Measurements from ENCODE around the gene HECW1.

Gene HECW1

GRCh38 chr7:43391518-43391917, 279.1 kb downstream of the HECW1 start:
- no peak for DNase-seq (ENCODE audit: extremely low spot score)
- CTCF ChIA-PET: no interaction called here
- POLR2A ChIA-PET: no interaction called here
- TF ChIP-seq SUZ12 (IDR thresholded peaks at IDR 0.05): no peak
- no peak for TF ChIP-seq SP1 (IDR thresholded peaks at IDR 0.05)
- TF ChIP-seq FOXM1 (IDR thresholded peaks at IDR 0.05; ENCODE audit: borderline replicate concordance): no peak

GRCh38 chr7:43392638-43393330, 280.3 kb downstream of the HECW1 start:
- POLR2A ChIA-PET: no interaction called here
- CTCF ChIA-PET: no interaction called here
- DNase-seq (ENCODE audit: extremely low spot score): no peak
- TF ChIP-seq FOXM1 (IDR thresholded peaks at IDR 0.05; ENCODE audit: borderline replicate concordance) (no peak), HDGF (IDR thresholded peaks at IDR 0.05; ENCODE audit: borderline replicate concordance) (no peak), SP1 (IDR thresholded peaks at IDR 0.05) (no peak), LEF1 (IDR thresholded peaks at IDR 0.05; ENCODE audit: borderline replicate concordance) (no peak), CTBP1 (IDR thresholded peaks at IDR 0.05; ENCODE audit: borderline replicate concordance) (no peak), TARDBP (IDR thresholded peaks at IDR 0.05) (no peak), L3MBTL2 (conservative IDR thresholded peaks at IDR 0.05) (no peak), ZNF384 (IDR thresholded peaks at IDR 0.05) (no peak), NFRKB (IDR thresholded peaks at IDR 0.05) (no peak), ARNT (IDR thresholded peaks at IDR 0.05) (no peak), FOXA1 (IDR thresholded peaks at IDR 0.05) (no peak), FOXK2 (IDR thresholded peaks at IDR 0.05) (no peak)

GRCh38 chr7:43394441-43395130, 282.1 kb downstream of the HECW1 start:
- no peak for DNase-seq (ENCODE audit: extremely low spot score)

GRCh38 chr7:43395351-43395750, 282.9 kb downstream of the HECW1 start:
- CTCF ChIA-PET: no interaction called here
- POLR2A ChIA-PET: no interaction called here

More at GRCh38 chr7:43394441-43395130, 282.1 kb downstream of the HECW1 start:
- no peak for TF ChIP-seq NFRKB (IDR thresholded peaks at IDR 0.05)
- TF ChIP-seq CTBP1 (IDR thresholded peaks at IDR 0.05; ENCODE audit: borderline replicate concordance): no peak
- no peak for TF ChIP-seq TARDBP (IDR thresholded peaks at IDR 0.05)
- no peak for TF ChIP-seq ZNF384 (IDR thresholded peaks at IDR 0.05)
- TF ChIP-seq HDGF (IDR thresholded peaks at IDR 0.05; ENCODE audit: borderline replicate concordance): no peak
- no peak for TF ChIP-seq SUZ12 (IDR thresholded peaks at IDR 0.05)
- TF ChIP-seq L3MBTL2 (conservative IDR thresholded peaks at IDR 0.05): no peak
- TF ChIP-seq ARNT (IDR thresholded peaks at IDR 0.05): no peak
- TF ChIP-seq FOXM1 (IDR thresholded peaks at IDR 0.05; ENCODE audit: borderline replicate concordance): no peak
- no peak for TF ChIP-seq LEF1 (IDR thresholded peaks at IDR 0.05; ENCODE audit: borderline replicate concordance)
- no peak for TF ChIP-seq SP1 (IDR thresholded peaks at IDR 0.05)
- TF ChIP-seq FOXA1 (IDR thresholded peaks at IDR 0.05): no peak
- no peak for TF ChIP-seq BHLHE40 (IDR thresholded peaks at IDR 0.05; ENCODE audit: borderline replicate concordance)
- no peak for TF ChIP-seq FOXK2 (IDR thresholded peaks at IDR 0.05)
- TF ChIP-seq PKNOX1 (IDR thresholded peaks at IDR 0.05): no peak
- TF ChIP-seq ELF4 (IDR thresholded peaks at IDR 0.05): no peak
- ChIA-PET POLR2A (no interaction called here), CTCF (no interaction called here)

GRCh38 chr7:43396187-43396740, 283.8 kb downstream of the HECW1 start:
- no peak for TF ChIP-seq FOXA1 (IDR thresholded peaks at IDR 0.05)
- no peak for TF ChIP-seq ELF4 (IDR thresholded peaks at IDR 0.05)
- TF ChIP-seq NFRKB (IDR thresholded peaks at IDR 0.05): no peak
- ChIA-PET POLR2A (no interaction called here), CTCF (no interaction called here)
- no peak for DNase-seq (ENCODE audit: extremely low spot score)

More at GRCh38 chr7:43395351-43395750, 282.9 kb downstream of the HECW1 start:
- TF ChIP-seq SP1 (IDR thresholded peaks at IDR 0.05): no peak
- no peak for DNase-seq (ENCODE audit: extremely low spot score)

GRCh38 chr7:43398831-43399230, 286.4 kb downstream of the HECW1 start:
- DNase-seq (ENCODE audit: extremely low spot score): no peak
- ChIA-PET POLR2A (no interaction called here), CTCF (interaction anchor here (1.1 kb wide), 1 partner anchor 40 kb away, joined by 3 read pairs; no protein-coding TSS in a partner anchor)
- no peak for TF ChIP-seq FOXA1 (IDR thresholded peaks at IDR 0.05)
- TF ChIP-seq TARDBP (IDR thresholded peaks at IDR 0.05): no peak
- TF ChIP-seq ELF4 (IDR thresholded peaks at IDR 0.05): no peak

- DNase-seq (ENCODE audit: extremely low spot score): no peak
- ChIA-PET POLR2A (no interaction called here), CTCF (no interaction called here)
- TF ChIP-seq HDGF (IDR thresholded peaks at IDR 0.05; ENCODE audit: borderline replicate concordance) (no peak), BHLHE40 (IDR thresholded peaks at IDR 0.05; ENCODE audit: borderline replicate concordance) (no peak), LEF1 (IDR thresholded peaks at IDR 0.05; ENCODE audit: borderline replicate concordance) (no peak), FOXA1 (IDR thresholded peaks at IDR 0.05) (no peak), SUZ12 (IDR thresholded peaks at IDR 0.05) (no peak), NFRKB (IDR thresholded peaks at IDR 0.05) (no peak), FOXK2 (IDR thresholded peaks at IDR 0.05) (no peak), TARDBP (IDR thresholded peaks at IDR 0.05) (no peak), L3MBTL2 (conservative IDR thresholded peaks at IDR 0.05) (no peak), CTBP1 (IDR thresholded peaks at IDR 0.05; ENCODE audit: borderline replicate concordance) (no peak), PKNOX1 (IDR thresholded peaks at IDR 0.05) (no peak), SP1 (IDR thresholded peaks at IDR 0.05) (no peak), FOXM1 (IDR thresholded peaks at IDR 0.05; ENCODE audit: borderline replicate concordance) (no peak), ARNT (IDR thresholded peaks at IDR 0.05) (no peak), ELF4 (IDR thresholded peaks at IDR 0.05) (no peak), ZNF384 (IDR thresholded peaks at IDR 0.05) (no peak)
Observed at GRCh38 chr7:43405948-43406347, 293.5 kb downstream of the HECW1 start.

Data from HEK293T (cell line).